Spleen (tissue), 7 donors: ENCODE measurements around the gene IBA57.

Source experiments
- POLR2A ChIP-seq, 3 donors: fragments of 450-650 bp; IDR thresholded peaks; one replicate each; pipeline ENCODE4 v1.5.1; 2017; ENCODE audit warnings: antibody characterized with exemption in 3 of 3, mild to moderate bottlenecking in 1 of 3
- POLR2AphosphoS5 ChIP-seq, 3 donors: sonication (generic); formaldehyde crosslinking; IDR thresholded peaks; one replicate each; pipeline ENCODE4 v1.5.1; 2017; ENCODE audit warnings: antibody characterized with exemption in 3 of 3
- TF ChIP-seq, protein P1 (sequence below), 11 experiments: fragments of 200-600 bp in 7 of 11; fragments of 450-650 bp in 4 of 11; sonication (generic) in 4 of 11; IDR thresholded peaks in 8 of 11; conservative IDR thresholded peaks in 3 of 11; 1 replicate in 7 of 11; 2 replicates in 4 of 11; pipeline versions ENCODE4 v1.4.0 to v1.8.0; 2016 to 2021; ENCODE audit warnings: antibody characterized with exemption in 11 of 11, inconsistent platforms in 4 of 11, mild to moderate bottlenecking in 1 of 11
- donor health status: DM: no; HTN: no; CAD: no; lungs with moderate emphysema.
- donor health status: DM: no; HTN: no; CAD: no.
- donor health status: DM: no; HTN: no; CAD: no.

DNA sequence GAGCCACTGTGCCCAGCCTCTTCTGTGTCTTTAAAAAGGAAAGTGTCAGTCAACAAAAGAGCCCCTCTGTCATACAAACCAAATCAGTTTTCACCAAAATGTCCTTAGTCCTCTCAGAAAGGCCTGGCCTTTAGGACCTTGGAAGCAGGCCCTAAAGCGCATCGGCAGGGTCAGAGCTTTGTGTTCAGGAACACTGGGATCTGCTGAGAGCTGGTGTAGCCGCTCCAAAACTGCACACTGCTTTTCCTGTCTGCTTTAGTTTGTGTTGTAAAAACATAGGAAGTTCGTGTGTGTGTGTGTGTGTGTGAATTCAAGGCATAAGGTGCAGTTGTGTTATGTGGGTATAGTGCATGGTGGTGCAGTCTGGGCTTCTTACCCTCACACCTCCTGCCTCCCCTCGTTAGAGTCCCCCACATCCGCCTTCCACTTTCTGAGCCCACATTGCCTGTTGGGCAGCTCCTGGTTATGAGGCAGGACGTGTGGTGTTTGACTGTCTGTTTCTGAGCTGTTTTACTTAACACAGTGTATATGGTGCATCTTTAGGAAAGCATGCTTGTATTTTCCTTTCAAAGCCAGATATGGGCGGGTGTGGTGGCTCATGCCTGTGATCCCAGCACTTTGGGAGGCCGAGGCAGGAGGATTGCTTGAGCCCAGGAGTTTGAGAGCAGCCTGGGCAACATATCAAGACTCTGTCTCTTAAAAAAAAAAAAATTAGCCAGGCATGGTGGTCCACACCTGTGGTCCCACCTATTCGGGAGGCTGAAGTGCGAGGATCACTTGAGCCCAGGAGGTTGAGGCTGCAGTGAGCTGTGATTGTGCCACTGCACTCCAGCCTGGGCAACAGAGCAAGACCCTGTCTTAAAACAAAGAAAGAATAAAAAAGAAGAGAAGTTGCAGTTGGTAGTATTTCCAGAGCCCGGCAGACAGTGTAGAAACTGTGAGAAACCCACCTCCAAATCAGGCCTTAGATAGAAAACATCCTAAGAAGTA lies 12.4 kb downstream of the IBA57 start:
- no peak for TF ChIP-seq POLR2A (IDR thresholded peaks at IDR 0.05)
- TF ChIP-seq, protein P1, sequence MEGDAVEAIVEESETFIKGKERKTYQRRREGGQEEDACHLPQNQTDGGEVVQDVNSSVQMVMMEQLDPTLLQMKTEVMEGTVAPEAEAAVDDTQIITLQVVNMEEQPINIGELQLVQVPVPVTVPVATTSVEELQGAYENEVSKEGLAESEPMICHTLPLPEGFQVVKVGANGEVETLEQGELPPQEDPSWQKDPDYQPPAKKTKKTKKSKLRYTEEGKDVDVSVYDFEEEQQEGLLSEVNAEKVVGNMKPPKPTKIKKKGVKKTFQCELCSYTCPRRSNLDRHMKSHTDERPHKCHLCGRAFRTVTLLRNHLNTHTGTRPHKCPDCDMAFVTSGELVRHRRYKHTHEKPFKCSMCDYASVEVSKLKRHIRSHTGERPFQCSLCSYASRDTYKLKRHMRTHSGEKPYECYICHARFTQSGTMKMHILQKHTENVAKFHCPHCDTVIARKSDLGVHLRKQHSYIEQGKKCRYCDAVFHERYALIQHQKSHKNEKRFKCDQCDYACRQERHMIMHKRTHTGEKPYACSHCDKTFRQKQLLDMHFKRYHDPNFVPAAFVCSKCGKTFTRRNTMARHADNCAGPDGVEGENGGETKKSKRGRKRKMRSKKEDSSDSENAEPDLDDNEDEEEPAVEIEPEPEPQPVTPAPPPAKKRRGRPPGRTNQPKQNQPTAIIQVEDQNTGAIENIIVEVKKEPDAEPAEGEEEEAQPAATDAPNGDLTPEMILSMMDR (IDR thresholded peaks at IDR 0.05 in 8 of 11, conservative IDR thresholded peaks at IDR 0.05 in 3 of 11) = no peak
- no peak for TF ChIP-seq POLR2AphosphoS5 (IDR thresholded peaks at IDR 0.05)
